ENCODE results near the gene NPFF. TPM values are rescaled to one million over a fixed set of nuclear protein-coding genes. Genes with fewer than 3 reads are reported as not detected.

Gene NPFF
- total and polyA plus RNA-seq, 2 donors (not counting 1 experiment from before 2014, with no cell fraction given), result not detected

DNA sequence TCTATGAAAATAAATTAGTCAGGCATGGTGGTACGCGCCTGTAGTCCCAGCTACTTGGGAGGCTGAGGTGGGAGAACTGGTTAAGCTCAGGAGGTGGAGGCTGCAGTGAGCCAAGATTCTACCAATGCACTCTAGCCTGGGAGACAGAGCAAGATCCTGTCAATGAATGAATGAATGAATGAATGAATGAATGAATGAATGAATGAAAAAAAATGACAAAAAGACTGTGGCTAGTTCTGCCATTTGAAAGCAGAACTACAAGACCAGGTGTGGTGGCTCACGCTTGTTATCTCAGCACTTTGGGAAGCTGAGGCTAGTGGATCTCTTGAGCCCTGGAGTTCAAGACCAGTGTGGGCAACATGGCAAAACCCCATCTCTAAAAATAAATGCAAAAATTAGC lies 32.2 kb upstream of the NPFF start:
- no peaks in the 10 kb centered on the region for H3K9me3 ChIP-seq (ENCODE audit: control insufficient read depth, insufficient read depth, low read depth, low read length)
- H2AFZ ChIP-seq (ENCODE audit: low read length), result no peak overlapping the region
- H3K4me3 ChIP-seq (replicated peaks in 1 of 4; ENCODE audit: control extremely low read depth in 1 of 4, insufficient read depth in 1 of 4, low read depth in 3 of 4, low read length in 4 of 4), result no peak overlapping the region
- no peaks in the 10 kb centered on the region for H3K27me3 ChIP-seq (ENCODE audit: control insufficient read depth, insufficient read depth, low read length)
- H4K20me1 ChIP-seq (ENCODE audit: control insufficient read depth, extremely low read depth, insufficient read depth, low read length), result no peaks in the 10 kb centered on the region
- H3K4me1 ChIP-seq (ENCODE audit: control insufficient read depth, extremely low read depth, insufficient read depth, low read length), result no peaks in the 10 kb centered on the region
- peaks cover 8% of the 10 kb centered on the region for H3K36me3 ChIP-seq (ENCODE audit: control insufficient read depth, insufficient read depth, low read length)
- no peak overlapping the region for H3K4me2 ChIP-seq (ENCODE audit: extremely low read depth, insufficient read depth, low read length)
- H3K27ac ChIP-seq (ENCODE audit: insufficient read depth, low read length), result no peak overlapping the region
- no peak for DNase-seq (ENCODE audit: low read depth in 2 of 2)
- H3K79me2 ChIP-seq (ENCODE audit: control insufficient read depth, insufficient read depth, low read length), result no peaks in the 10 kb centered on the region
- TF ChIP-seq EZH2 (IDR thresholded peaks at IDR 0.05; ENCODE audit: low read length, missing control alignments), result no peak
- TF ChIP-seq, protein P1, sequence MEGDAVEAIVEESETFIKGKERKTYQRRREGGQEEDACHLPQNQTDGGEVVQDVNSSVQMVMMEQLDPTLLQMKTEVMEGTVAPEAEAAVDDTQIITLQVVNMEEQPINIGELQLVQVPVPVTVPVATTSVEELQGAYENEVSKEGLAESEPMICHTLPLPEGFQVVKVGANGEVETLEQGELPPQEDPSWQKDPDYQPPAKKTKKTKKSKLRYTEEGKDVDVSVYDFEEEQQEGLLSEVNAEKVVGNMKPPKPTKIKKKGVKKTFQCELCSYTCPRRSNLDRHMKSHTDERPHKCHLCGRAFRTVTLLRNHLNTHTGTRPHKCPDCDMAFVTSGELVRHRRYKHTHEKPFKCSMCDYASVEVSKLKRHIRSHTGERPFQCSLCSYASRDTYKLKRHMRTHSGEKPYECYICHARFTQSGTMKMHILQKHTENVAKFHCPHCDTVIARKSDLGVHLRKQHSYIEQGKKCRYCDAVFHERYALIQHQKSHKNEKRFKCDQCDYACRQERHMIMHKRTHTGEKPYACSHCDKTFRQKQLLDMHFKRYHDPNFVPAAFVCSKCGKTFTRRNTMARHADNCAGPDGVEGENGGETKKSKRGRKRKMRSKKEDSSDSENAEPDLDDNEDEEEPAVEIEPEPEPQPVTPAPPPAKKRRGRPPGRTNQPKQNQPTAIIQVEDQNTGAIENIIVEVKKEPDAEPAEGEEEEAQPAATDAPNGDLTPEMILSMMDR (conservative IDR thresholded peaks at IDR 0.05 in 1 of 2, IDR thresholded peaks at IDR 0.05 in 1 of 2; ENCODE audit: low read depth in 1 of 2, low read length in 2 of 2), result no peak
- no peak overlapping the region for H3K9ac ChIP-seq (ENCODE audit: insufficient read depth, low read length)

DNA sequence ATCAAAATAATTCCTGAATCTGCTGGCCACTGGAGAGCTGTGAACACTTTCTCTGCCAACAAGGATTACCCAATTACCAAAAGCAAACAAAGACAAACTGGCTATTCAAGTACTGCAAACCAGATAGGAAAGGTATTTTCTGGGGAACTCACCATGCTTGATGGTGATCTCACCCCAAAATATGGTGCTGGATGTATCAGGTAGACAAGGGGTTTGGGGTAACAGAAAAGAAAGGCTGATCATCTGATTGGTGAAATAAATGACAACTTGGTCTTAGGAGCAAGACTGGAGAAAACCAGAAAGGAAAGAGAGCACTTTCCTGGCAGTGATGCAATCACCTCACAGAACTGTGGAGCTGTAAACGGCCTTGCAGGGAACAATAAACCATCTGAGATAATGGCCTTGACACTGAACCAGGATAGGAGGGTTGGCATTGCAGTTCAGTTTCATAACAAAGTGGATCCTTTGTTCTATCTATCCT lies 31.0 kb upstream of the NPFF start:
- Histone ChIP-seq H3K79me2 (ENCODE audit: control insufficient read depth, insufficient read depth, low read length) (no peaks in the 10 kb centered on the region), H3K36me3 (ENCODE audit: control insufficient read depth, insufficient read depth, low read length) (peaks cover 10% of the 10 kb centered on the region), H3K4me2 (ENCODE audit: extremely low read depth, insufficient read depth, low read length) (no peak overlapping the region), H3K9me3 (ENCODE audit: control insufficient read depth, insufficient read depth, low read depth, low read length) (no peaks in the 10 kb centered on the region), H3K4me1 (ENCODE audit: control insufficient read depth, extremely low read depth, insufficient read depth, low read length) (no peaks in the 10 kb centered on the region), H3K27me3 (ENCODE audit: control insufficient read depth, insufficient read depth, low read length) (no peaks in the 10 kb centered on the region), H4K20me1 (ENCODE audit: control insufficient read depth, extremely low read depth, insufficient read depth, low read length) (no peaks in the 10 kb centered on the region), H2AFZ (ENCODE audit: low read length) (no peak overlapping the region), H3K27ac (ENCODE audit: insufficient read depth, low read length) (no peak overlapping the region), H3K9ac (ENCODE audit: insufficient read depth, low read length) (no peak overlapping the region), H3K4me3 (replicated peaks in 1 of 4; ENCODE audit: control extremely low read depth in 1 of 4, insufficient read depth in 1 of 4, low read depth in 3 of 4, low read length in 4 of 4) (no peak overlapping the region)
- no peak for TF ChIP-seq EZH2 (IDR thresholded peaks at IDR 0.05; ENCODE audit: low read length, missing control alignments)
- TF ChIP-seq, protein P1 (conservative IDR thresholded peaks at IDR 0.05 in 1 of 2, IDR thresholded peaks at IDR 0.05 in 1 of 2; ENCODE audit: low read depth in 1 of 2, low read length in 2 of 2), result no peak
- peak; percentile 54 to 69 for DNase-seq (ENCODE audit: low read depth in 2 of 2)

DNA sequence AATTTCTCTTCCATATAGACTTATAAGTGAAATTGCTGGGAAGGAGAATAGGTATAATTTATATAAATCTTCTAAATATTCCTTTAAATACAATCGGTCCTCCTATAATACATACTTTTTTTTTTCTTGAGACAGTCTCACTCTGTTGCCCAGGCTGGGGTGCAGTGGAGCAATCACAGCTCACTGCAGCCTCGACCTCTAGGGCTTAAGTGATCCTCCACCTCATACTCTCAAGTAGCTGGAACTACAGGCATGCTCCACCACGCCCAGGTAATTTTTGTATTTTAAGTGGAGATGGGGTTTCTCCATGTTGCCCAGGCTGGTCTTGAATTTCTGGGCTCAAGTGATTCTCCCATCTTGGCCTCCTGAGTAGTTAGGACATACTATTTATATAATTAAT lies 29.7 kb upstream of the NPFF start:
- Histone ChIP-seq H3K4me3 (replicated peaks in 1 of 4; ENCODE audit: control extremely low read depth in 1 of 4, insufficient read depth in 1 of 4, low read depth in 3 of 4, low read length in 4 of 4) (no peak overlapping the region), H3K27ac (ENCODE audit: insufficient read depth, low read length) (no peak overlapping the region), H3K4me1 (ENCODE audit: control insufficient read depth, extremely low read depth, insufficient read depth, low read length) (no peaks in the 10 kb centered on the region), H4K20me1 (ENCODE audit: control insufficient read depth, extremely low read depth, insufficient read depth, low read length) (no peaks in the 10 kb centered on the region), H3K9ac (ENCODE audit: insufficient read depth, low read length) (no peak overlapping the region), H3K9me3 (ENCODE audit: control insufficient read depth, insufficient read depth, low read depth, low read length) (no peaks in the 10 kb centered on the region), H3K4me2 (ENCODE audit: extremely low read depth, insufficient read depth, low read length) (no peak overlapping the region), H3K36me3 (ENCODE audit: control insufficient read depth, insufficient read depth, low read length) (peaks cover 11% of the 10 kb centered on the region), H3K79me2 (ENCODE audit: control insufficient read depth, insufficient read depth, low read length) (no peaks in the 10 kb centered on the region), H2AFZ (ENCODE audit: low read length) (no peak overlapping the region), H3K27me3 (ENCODE audit: control insufficient read depth, insufficient read depth, low read length) (no peaks in the 10 kb centered on the region)
- TF ChIP-seq, protein P1 (conservative IDR thresholded peaks at IDR 0.05 in 1 of 2, IDR thresholded peaks at IDR 0.05 in 1 of 2; ENCODE audit: low read depth in 1 of 2, low read length in 2 of 2), result no peak
- TF ChIP-seq EZH2 (IDR thresholded peaks at IDR 0.05; ENCODE audit: low read length, missing control alignments), result no peak
- DNase-seq (ENCODE audit: low read depth in 2 of 2), result no peak

All from fibroblast of lung (primary cell).